HG02642 (cell line): ENCODE data around the gene NETO1.

Experiments
- ATAC-seq: cut with Tn5 transposase; IDR thresholded peaks from one replicate; pipeline ENCODE4 v1.9.1; 2021; ENCODE audit warnings: mild to moderate bottlenecking; ENCODE audit not compliant: unreplicated experiment, poor library complexity

Gene NETO1, protein sequence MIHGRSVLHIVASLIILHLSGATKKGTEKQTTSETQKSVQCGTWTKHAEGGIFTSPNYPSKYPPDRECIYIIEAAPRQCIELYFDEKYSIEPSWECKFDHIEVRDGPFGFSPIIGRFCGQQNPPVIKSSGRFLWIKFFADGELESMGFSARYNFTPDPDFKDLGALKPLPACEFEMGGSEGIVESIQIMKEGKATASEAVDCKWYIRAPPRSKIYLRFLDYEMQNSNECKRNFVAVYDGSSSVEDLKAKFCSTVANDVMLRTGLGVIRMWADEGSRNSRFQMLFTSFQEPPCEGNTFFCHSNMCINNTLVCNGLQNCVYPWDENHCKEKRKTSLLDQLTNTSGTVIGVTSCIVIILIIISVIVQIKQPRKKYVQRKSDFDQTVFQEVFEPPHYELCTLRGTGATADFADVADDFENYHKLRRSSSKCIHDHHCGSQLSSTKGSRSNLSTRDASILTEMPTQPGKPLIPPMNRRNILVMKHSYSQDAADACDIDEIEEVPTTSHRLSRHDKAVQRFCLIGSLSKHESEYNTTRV

GRCh38 chr18:72867746-72868584, at the start of gene NETO1:
TSS of gene NETO1 (minus strand) at chr18:72867987. CDS start at chr18:72867291, 696 bp downstream.
- no peak for ATAC-seq

DNA sequence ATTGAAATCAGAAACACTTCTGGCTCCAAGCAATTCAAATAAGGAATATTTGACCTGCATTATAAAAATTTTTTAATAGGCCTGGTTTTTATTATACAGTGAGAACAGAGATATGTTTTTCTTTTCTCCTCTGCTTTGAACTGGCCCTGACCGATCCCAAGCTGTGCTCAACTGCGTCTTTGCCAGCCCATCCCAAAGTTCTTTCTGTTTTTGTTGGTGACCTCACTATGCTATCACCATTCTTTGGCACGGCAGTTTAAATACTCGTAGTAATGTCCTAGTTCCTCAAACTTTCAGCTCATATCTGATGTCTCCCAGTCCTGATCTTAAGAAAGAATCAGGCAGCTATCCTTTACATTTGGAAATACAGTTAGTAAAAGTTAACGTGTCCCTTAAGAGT, 42.3 kb upstream of the NETO1 start:
- no peak for ATAC-seq

DNA sequence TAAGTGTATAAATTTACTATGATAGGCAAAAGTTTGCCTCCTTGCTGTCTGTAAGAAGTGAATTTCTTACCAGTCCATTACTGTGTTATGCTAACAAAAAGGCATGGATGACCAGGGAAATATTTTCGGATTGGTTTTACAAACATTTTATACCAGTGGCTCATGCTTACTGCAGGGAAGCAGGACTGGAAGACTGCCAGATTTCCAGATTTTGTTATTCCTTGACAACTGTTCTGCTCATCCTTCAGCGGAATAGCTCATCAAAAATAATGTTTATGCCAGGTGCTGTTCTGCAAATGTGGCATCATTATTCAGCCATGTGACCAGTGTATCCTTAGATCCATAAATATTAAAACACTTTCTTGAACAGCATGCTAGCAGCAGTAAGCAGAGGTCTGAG, 40.4 kb upstream of the NETO1 start:
- ATAC-seq, result no peak

DNA sequence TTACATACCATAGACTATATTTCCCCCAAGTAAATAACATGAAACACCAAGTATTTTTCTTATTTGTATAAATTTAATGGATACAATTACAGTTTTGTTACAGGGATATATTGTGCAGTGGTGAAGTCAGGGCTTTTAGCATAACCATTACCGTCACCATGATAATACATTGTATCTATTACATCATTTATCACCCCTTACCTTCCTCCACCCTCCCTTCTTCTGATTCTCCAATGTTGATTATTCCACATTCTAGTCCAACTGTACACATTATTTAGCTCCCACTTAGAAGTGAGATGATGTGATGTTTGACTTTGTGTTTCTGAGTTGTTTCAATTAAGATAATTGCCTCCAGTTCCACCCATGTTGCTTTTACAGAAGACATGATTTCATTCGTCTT, 35.2 kb upstream of the NETO1 start:
- ATAC-seq, result no peak

- no peak for ATAC-seq
Measured at GRCh38 chr18:72899338-72899737, 31.6 kb upstream of the NETO1 start.

GRCh38 chr18:72898870-72899269, 31.1 kb upstream of the NETO1 start:
- no peak for ATAC-seq

DNA sequence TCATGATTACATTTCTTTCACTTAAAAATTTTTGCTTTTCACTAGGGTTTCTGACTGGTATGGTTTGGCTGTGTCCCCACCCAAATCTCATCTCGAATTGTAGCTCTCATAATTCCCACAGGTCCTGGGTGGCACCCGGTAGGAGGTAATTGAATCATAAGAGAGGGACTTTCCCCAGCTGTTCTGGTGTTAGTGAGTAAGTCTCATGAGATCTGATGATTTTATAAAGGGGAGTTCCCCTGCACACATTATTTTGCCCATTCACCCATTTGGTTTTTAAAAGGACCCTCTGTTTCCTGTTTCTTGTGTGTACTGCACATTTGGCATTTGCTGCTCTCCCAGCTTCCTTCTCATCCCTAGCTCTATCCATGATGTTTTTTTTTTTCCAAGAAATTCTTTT, 27.8 kb upstream of the NETO1 start:
- no peak for ATAC-seq

- no peak for ATAC-seq
Measured at GRCh38 chr18:72878561-72878960, 10.8 kb upstream of the NETO1 start.

DNA sequence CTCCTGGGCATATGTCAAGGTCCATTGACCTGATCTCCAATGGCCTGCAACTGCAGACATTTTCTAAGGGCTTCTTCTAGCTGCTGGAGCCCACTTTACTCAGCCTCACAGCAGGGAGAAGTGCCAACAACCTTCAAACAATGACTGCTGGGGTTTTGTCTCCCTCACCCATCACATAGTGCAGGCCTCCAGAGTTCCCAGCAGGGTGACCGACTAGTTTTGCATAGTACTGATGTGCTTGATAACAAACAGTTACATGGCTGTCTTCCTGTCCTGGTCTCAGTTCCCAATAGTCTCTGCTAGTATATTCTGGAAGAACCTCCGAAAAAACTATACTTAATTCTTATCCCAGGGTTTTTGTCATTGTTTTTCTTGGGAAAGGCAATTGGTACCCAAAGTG, 10.4 kb upstream of the NETO1 start:
- ATAC-seq, result no peak

DNA sequence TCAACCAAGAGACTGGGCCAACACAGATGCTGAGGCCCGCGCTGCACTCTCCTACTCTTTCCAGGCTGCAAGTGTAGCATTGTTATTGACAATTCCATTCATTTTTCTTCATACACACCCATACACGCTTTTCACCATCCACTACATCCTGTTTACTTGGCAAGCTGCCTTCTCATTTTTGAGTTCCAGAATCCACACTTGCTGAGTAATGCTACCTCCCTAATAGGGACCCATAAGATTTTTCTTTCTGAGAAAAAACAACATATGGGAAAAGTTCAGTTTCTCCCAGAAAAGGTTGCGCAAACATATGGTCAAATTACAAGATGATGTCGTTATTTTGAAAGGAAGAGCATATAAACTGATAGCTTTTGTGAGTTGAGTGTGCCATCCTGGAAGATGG, 3.3 kb upstream of the NETO1 start:
- no peak for ATAC-seq

DNA sequence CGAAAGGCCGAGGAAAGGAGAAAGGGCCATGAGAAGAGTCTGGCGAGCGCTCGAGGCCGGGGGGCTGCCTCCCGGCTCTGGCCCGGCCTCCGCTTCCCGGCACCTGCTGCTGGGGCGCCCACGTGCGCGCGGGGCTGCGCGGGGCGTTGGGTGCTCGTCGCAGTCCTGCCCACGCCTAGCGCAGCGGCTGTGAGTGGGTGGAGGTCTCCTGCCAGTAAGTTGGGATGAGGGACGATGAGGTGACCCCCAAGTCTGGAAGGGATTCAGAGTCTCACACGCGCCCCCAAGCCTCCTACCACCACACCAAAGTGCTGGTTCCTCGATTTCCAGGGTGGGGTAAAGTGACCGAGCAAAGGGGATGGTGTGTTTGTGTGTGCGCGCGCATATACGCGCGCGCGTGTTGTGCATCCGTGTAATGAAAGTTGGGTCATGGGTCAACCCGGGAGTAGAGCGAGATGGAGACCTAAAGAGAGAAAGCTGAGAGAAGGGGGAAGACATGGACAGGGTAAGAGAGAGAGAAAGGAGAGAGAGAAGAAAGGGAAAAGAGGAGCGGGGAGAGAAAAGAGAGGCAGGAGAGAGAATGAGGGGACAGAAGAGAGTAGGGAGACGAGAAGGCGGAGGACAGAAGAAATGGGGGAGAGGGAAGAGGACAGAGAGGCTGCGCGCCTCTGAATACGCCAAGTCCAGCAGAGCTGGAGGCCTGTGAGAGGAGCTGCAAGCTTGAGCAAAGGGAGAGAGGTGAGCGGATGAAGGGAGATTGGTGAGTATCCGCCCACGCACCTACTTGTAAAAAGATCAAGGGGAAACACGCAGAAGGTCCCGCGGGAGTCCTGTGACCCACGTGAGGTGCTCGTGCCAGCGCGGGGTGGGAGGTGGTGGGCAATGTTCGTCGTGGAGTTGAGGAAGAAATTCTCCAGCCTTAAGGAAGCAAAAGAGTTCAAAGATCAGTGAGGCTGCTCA, 1.7 kb upstream of the NETO1 start:
- peak; percentile 34 for ATAC-seq

DNA sequence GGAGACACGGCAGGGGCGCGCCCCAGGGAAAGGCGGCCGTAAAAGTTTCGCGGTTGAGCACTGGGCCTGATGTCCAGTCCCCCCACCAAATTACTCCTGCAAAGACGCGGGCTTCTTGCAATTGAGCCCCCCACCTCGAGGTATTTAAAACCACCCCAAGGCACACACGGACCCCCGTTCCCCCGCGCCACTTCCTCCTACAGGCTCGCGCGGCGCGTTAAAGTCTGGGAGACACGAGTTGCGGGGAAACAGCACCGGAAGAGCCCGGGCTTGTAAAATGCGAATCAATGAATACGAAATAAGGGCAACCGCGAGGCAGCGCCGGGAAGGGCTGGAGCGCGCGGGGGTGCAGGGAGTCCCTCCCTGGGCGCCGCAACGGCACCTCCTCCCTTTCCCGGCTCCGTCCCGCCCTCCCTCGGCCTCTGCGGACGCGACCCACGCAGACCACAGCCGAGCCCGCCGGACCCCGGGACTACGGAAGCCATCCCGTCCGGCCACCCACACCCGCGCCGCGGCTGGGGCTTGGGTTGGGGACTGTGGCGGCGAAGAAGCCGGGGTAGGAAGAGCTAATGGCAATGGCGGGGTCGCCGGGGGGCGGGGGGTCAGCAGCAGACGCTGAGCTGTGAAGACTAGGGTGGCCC, 918 bp upstream of the NETO1 start:
- no peak for ATAC-seq

DNA sequence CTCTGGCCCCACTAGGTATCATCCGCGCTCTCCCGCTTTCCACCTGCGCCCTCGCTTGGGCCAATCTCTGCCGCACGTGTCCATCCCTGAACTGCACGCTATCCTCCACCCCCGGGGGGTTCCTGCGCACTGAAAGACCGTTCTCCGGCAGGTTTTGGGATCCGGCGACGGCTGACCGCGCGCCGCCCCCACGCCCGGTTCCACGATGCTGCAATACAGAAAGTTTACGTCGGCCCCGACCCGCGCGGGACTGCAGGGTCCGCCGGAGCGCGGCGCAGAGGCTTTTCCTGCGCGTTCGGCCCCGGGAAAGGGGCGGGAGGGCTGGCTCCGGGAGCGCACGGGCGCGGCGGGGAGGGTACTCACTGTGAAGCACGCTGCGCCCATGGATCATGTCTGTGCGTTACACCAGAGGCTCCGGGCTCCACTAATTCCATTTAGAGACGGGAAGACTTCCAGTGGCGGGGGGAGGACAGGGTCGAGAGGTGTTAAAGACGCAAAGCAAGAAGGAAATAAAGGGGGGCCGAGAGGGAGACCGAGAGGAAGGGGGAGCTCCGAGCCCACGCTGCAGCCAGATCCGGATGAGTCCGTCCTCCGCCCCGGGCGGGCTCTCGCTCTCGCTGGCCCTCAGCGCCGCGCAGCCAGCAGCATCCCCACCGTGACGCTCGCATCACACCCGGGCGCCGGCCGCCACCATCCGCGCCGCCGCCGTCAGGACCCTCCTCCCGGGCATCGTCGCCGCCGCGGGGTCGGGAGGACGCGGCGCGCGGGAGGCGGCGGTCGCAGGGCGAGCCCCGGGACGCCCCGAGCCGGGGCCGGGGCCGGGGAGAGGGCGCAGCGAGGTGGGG, 664 bp downstream of the NETO1 start:
- no peak for ATAC-seq

GRCh38 chr18:72866442-72866900, 1.3 kb downstream of the NETO1 start:
- ATAC-seq, result no peak

DNA sequence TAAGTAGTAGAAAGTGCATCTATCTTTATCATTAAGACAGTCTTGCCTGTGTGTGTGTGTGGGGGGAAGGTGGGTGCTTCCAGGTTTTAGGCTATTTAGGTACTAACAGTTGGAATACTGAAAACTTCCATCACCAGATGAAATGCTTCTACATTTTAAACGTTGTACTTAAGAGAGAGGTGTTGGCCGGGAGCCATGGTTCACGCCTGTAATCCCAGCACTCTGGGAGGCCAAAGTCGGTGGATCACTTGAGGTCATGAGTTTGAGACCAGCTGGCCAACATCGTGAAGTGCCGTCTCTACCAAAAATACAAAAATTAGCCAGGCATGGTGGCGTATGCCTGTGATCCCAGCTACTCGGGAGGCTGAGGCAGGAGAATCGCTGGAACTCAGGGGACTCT, 4.0 kb downstream of the NETO1 start:
- ATAC-seq, result no peak

DNA sequence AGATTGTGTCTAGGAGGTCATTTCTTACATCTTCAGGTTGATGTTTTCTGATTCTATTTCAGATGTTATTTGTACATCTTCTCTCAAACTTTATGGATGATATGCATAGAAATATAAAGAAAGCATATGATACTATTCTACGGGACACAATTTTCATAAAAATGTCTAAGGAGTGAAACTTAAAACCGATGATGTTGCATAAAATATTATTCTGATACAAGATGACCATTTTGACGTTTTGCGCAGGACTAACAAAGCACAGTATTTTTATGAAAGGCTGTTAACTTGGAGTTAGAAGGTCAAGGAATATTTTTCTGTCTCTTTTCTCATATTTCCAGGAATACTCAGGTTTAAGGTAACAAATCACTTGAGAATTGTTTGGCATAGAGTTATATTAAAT, 8.7 kb downstream of the NETO1 start:
- no peak for ATAC-seq

GRCh38 chr18:72849671-72850070, 18.1 kb downstream of the NETO1 start:
- ATAC-seq, result no peak

DNA sequence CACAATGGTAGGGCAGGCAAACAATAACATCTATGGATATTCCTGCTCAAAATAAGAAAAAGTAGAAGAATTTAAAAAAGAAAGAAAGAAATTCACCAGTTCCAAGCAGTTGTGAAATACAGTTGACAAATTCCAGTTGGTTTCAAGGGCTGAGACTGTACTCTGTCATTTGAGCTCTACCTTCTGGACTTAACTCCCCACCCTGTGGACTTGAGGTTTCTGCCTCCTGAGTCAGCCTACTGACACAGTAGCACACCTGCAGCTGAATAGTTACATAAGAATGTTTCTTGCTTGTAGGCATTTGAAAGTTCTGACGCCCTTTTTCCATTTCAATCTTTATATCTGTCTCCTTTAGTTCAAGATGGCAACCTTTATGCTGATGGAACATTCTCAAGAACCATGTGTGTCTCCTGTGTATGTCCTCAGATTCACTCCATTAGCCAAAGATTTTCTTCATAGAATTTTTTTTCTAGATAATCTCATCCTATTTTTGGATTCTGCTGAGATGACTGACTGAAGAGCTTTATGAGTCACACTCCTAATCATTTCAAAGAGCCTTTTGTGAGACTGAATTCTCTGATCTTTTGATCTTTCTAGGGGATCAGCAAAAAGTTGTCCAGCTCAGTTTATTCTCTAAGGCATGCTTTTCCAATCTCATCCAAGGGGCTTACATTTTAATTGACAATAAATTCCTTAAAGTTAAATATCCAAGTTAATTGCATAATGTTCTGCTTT, 19.1 kb downstream of the NETO1 start:
- ATAC-seq, result no peak
